Measurements from ENCODE around the gene SLU7.

SLU7 gene

GRCh38 chr5:160418561-160419457, at the start of gene SLU7:
Gene SLU7, minus strand, starts transcription at chr5:160419081. Its CDS starts 3,787 bp downstream, at chr5:160415294.
- DNase-seq: peak; percentile 88 to 95

- DNase-seq: no peak
These were observed 49.6 kb upstream of the SLU7 start for GRCh38 chr5:160468363-160468975.

DNA sequence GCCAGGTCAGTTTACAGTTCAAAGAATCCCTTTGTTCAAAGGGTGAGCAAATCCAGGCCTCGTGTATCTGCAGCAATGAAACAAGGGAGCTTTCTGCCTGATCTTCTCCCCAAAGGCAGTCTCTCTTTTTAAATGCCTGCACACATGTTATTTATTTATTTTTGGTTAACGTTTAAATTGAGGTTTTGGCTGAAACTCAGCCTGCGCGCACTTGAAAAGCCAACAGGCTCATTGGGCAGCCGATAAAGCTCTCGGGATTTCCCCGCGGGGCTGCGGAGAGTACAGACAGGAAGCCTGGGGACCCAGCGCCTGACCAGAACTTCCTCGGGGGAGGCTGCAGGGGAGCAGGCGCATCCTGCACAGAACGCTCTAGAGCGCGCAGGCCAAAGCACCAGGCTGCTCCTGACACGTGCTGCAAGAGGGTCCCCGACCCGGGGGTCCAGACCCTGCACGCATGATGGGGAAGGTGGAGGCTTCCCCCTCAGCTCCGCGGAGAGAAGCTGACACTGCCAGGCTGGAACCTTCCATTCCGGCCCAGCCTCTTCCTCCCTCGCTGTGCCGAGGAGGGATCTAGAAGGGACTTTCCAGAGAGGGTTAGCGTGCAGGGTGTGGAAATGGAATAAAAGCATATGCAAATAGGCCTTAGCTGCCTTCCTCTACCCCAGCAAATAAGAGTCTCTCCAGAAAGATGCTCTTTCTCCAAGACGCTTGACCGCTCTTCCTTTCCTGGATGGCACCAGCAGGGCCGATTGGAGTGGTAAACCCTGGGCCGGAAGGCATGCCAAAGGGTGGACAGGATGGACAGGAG, 48.9 kb upstream of the SLU7 start:
- no peak for DNase-seq

GRCh38 chr5:160466889-160467554, 48.1 kb upstream of the SLU7 start:
- DNase-seq: no peak

- DNase-seq: no peak
These were observed 47.2 kb upstream of the SLU7 start for GRCh38 chr5:160466116-160466515.

DNA sequence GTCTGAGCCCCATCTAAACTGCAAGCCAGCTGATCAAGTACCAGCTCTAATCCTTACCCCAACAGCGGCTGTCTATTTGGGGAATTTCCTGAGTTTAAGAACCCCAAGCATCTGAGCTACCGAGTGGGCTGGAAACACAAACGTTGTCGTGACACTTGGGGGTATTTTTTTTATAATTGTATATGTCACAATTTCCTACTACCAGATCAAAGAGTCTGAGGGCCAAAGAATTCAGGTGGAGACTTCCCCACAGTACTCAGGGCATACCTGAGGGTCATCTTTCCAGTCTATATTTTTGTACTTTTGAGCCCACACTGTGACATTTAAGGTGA, 45.6 kb upstream of the SLU7 start:
- DNase-seq: no peak

GRCh38 chr5:160463740-160464465, 45.0 kb upstream of the SLU7 start:
- no peak for DNase-seq

DNA sequence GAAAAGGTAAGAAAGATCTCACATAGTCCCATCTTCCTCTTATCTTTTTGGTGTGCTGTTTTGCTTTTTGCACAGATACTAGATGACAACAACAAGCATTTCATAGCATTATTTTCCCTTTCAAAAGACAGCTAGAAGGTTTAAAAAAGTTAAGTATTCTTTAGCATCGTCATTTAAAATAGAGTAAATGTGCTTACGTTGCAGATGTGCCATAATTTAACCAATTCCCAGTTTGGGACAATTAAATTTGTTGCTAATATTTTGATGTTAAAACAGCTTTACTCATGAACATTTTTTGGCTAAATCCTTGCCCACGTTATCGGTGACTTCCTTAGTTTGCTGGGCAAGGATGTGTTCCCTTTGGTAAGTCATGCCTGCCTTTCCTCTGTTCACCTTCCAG, 44.3 kb upstream of the SLU7 start:
- no peak for DNase-seq

- no peak for DNase-seq
These were observed 43.3 kb upstream of the SLU7 start for GRCh38 chr5:160462167-160462566.

- no peak for DNase-seq
These were observed 42.5 kb upstream of the SLU7 start for GRCh38 chr5:160461378-160461777.

DNA sequence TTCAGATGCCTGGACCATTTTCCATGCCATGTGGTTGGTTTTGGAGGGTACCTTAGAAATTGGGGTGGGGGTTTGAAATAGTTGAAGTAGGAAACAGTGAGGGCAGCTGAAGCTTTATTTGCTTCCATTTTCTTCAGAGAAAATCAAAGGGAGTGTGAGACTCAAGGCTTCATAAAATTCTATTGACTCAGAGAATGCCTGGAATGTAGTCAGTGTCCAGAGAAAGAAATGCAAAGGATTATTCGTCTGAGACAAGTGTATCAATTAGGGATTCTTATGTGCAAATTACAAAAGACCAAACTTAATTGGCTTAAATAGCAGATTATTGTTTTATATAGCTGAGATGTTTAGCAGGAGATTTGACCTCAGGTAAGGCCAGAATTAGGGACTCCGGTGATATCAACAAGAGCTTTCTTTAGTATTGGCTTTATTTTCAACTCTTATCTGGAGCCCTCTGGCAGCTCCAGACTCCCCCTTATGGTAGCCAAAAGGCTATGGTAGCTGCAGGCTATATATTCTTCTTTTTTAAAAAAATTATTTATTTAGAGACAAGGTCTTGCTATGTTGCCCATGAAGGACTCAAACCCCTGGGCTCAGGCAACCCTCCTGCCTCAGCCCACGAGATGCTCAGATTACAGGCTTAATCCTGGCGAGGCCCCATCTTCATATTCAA, 41.6 kb upstream of the SLU7 start:
- DNase-seq: no peak

GRCh38 chr5:160458806-160459800, 40.2 kb upstream of the SLU7 start:
- DNase-seq: no peak

- DNase-seq: no peak
These were observed 38.4 kb upstream of the SLU7 start for GRCh38 chr5:160457252-160457651.

GRCh38 chr5:160456480-160457177, 37.7 kb upstream of the SLU7 start:
- DNase-seq: no peak

DNA sequence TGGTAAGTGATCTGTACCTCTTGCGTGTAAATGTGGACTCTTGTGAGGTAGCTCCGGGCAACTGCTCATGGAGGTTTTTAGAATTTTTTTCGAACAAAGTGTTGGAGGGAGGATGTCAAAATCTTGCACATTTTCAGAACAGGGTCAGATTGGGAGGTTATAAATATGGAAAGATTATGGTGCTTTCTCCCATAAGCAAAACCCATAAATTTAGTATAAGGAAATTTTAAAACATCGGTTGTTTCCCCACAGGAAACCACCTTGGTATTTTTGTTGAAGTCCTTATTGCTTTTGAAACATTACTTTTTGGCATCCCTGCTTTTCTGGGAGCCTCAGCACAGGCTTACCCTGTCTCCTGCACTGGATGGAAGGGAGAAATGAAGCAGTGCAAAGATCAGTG, 36.7 kb upstream of the SLU7 start:
- DNase-seq: no peak

DNA sequence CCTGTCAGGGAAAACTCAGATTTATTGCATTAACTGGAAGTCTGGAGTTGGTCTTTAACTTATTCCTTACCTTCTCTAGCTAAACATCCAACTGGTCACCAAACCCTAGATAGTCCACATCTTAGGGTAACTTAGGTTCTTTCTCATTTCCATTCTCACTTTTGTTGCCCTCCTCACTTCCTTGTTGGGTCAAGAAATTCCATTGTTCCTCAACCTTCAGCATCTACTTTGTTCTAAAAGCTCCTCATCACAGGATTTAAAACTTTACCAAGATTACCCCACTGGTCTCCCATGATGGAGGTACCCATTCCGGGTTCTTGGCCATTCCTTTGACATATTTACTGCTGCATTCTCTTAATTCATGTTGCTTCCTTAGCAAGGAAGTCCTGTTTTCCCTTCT, 34.9 kb upstream of the SLU7 start:
- DNase-seq: no peak

GRCh38 chr5:160452795-160453194, 33.9 kb upstream of the SLU7 start:
- no peak for DNase-seq

DNA sequence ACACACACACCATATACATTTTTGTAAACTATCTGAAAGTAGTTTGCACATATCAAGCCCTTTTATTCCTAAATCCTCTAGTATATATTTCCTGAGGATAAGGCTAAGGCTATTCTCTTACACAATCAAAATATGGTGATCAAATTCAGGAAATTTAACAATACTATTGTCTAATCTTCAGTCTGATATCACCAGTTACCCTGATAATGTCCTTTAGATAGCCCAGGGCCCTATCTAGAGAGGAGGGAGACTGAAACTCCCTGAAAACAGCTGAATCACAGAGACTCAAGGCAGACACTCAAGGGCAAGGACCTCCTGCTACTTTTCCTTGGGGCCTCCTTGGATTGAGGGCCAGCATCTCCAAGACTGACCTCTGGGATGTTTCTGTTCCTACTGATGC, 33.2 kb upstream of the SLU7 start:
- DNase-seq: no peak

DNA sequence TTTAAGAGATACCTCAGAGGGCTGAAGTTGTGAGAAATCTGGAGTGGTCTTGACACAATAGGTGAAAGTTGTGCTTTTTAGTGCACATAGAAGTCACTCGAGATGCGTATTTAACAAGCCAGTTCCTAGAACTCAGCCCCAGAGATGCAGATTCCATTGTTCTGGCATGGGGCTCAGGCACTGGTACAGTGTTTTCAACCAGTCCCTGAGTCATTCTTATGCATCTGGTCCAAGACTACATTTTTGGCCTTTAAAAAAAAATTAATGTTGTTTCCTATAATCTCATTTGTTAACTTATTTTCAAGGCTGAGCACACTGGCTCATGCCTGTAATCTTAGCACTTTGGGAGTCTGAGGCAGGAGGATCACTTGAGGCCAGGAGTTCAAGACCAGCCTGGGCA, 32.4 kb upstream of the SLU7 start:
- no peak for DNase-seq
